NT2/D1 (cell line): ENCODE data around the gene ABCG1.

ENCODE experiments used
- YY1 ChIP-seq: IDR thresholded peaks from 2 replicates; pipeline ENCODE4 v1.6.1; 2011; ENCODE audit not compliant: insufficient read length, insufficient read depth
- ZNF274 ChIP-seq: IDR thresholded peaks from 2 replicates; pipeline ENCODE4 v1.6.1; 2011; ENCODE audit warnings: mild to moderate bottlenecking, low read depth, low read length

GRCh38 chr21:42222386-42222785, 3.4 kb downstream of the ABCG1 start:
- TF ChIP-seq YY1 = no peak
- TF ChIP-seq ZNF274 = no peak
